Mesendoderm (in vitro differentiated cells): Measurements from ENCODE around the gene NUMB.
"Not testable (repeated sequence)": the region's sequence is repeated elsewhere in the genome, so short reads cannot be mapped to it uniquely, and the experiment has no call there.

ENCODE experiments used
- DNase-seq: peaks from one replicate; pipeline ENCODE4 v3.0.0; 2013
- H2AK5ac ChIP-seq: 2 replicates; pipeline ENCODE4 v1.6.1; 2013; ENCODE audit warnings: low read length, inconsistent platforms
- H2BK120ac ChIP-seq: 2 replicates; pipeline ENCODE4 v1.6.1; 2013; ENCODE audit warnings: low read depth, mild to moderate bottlenecking, low read length, moderate library complexity, mixed read lengths
- H2BK15ac ChIP-seq: replicated peaks from 2 replicates; pipeline ENCODE4 v1.6.1; 2013; ENCODE audit warnings: low read depth, mild to moderate bottlenecking, moderate library complexity
- H2BK5ac ChIP-seq: 2 replicates; pipeline ENCODE4 v1.6.1; 2013; ENCODE audit warnings: low read length, inconsistent platforms
- H3K18ac ChIP-seq: 2 replicates; pipeline ENCODE4 v1.6.1; 2013; ENCODE audit warnings: mild to moderate bottlenecking, low read length, mixed read lengths
- H3K23ac ChIP-seq: one replicate; pipeline ENCODE4 v1.6.1; 2013; ENCODE audit warnings: low read length
- H3K27ac ChIP-seq: 2 replicates; pipeline ENCODE4 v1.5.1; 2013; ENCODE audit warnings: low read depth, mild to moderate bottlenecking, inconsistent platforms, low read length, moderate library complexity
- H3K27me3 ChIP-seq: 2 replicates; pipeline ENCODE4 v1.6.1; 2013; ENCODE audit warnings: low read length, control low read depth, mild to moderate bottlenecking, inconsistent platforms; ENCODE audit not compliant: insufficient read depth, poor library complexity
- H3K36me3 ChIP-seq: 2 replicates; pipeline ENCODE4 v1.6.1; 2013; ENCODE audit warnings: low read length, inconsistent platforms; ENCODE audit not compliant: control insufficient read depth, insufficient read depth
- H3K4ac ChIP-seq: one replicate; pipeline ENCODE4 v1.6.1; 2013; ENCODE audit warnings: low read depth, mild to moderate bottlenecking, low read length, moderate library complexity
- H3K4me1 ChIP-seq: 2 replicates; pipeline ENCODE4 v1.6.1; 2013; ENCODE audit warnings: low read depth, low read length, inconsistent platforms; ENCODE audit not compliant: control insufficient read depth
- H3K4me2 ChIP-seq: 2 replicates; pipeline ENCODE4 v1.6.1; 2013; ENCODE audit warnings: low read length
- H3K4me3 ChIP-seq: 2 replicates; pipeline ENCODE4 v1.5.1; 2013; ENCODE audit warnings: mild to moderate bottlenecking, low read length
- H3K56ac ChIP-seq: one replicate; pipeline ENCODE4 v1.6.1; 2013; ENCODE audit warnings: low read length
- H3K79me1 ChIP-seq: 2 replicates; pipeline ENCODE4 v1.6.1; 2013; ENCODE audit warnings: low read length, inconsistent platforms
- H3K79me2 ChIP-seq: 2 replicates; pipeline ENCODE4 v1.6.1; 2013; ENCODE audit warnings: mild to moderate bottlenecking, low read length; ENCODE audit not compliant: control insufficient read depth, insufficient read depth
- H3K9ac ChIP-seq: 2 replicates; pipeline ENCODE4 v1.6.1; 2013; ENCODE audit warnings: low read length, inconsistent platforms
- H4K5ac ChIP-seq: one replicate; pipeline ENCODE4 v1.6.1; 2013; ENCODE audit warnings: low read length
- H4K8ac ChIP-seq: one replicate; pipeline ENCODE4 v1.6.1; 2013; ENCODE audit warnings: low read depth, mild to moderate bottlenecking, control low read depth, low read length, moderate library complexity
- WGBS: extraction: QIAGEN DNeasy Blood & Tissue Kit; methylation state at CpG from one replicate; pipeline ENCODE4 v1.1.7; 2013; ENCODE audit warnings: low lambda C conversion rate, missing lambda C conversion rate; ENCODE audit not compliant: insufficient coverage; ENCODE audit errors: extremely low coverage; 5-methylcytosine and 5-hydroxymethylcytosine counted together

NUMB gene

GRCh38 chr14:73386342-73386741 lies 72.0 kb downstream of the NUMB start:
- WGBS: 100% methylated on average over 1 of the region's 3 CpGs
- Histone ChIP-seq H3K4me3 (no peak overlapping the region), H3K4me2 (no peak overlapping the region), H3K79me2 (no peaks in the 10 kb centered on the region), H3K9ac (no peak overlapping the region), H2AK5ac (no peak overlapping the region), H2BK120ac (no peak overlapping the region), H3K27me3 (no peaks in the 10 kb centered on the region), H2BK15ac (no peak overlapping the region), H3K18ac (no peak overlapping the region), H3K23ac (no peak overlapping the region), H3K4me1 (no peaks in the 10 kb centered on the region), H3K79me1 (peaks cover 1% of the 10 kb centered on the region), H3K27ac (no peak overlapping the region), H2BK5ac (no peak overlapping the region), H3K4ac (no peak overlapping the region), H3K36me3 (no peaks in the 10 kb centered on the region), H4K5ac (no peak overlapping the region), H3K56ac (no peak overlapping the region), H4K8ac (no peak overlapping the region)
- no peak for DNase-seq

- not testable (repeated sequence) for H3K4me1 ChIP-seq, H3K27ac ChIP-seq, H2BK5ac ChIP-seq, H3K23ac ChIP-seq, H2BK15ac ChIP-seq, H2BK120ac ChIP-seq, H3K4me3 ChIP-seq, H3K4me2 ChIP-seq, DNase-seq, H3K79me1 ChIP-seq, H3K9ac ChIP-seq, H3K79me2 ChIP-seq, H3K4ac ChIP-seq, H3K36me3 ChIP-seq, H4K5ac ChIP-seq, H2AK5ac ChIP-seq, H4K8ac ChIP-seq, H3K56ac ChIP-seq, H3K18ac ChIP-seq, H3K27me3 ChIP-seq
- no CpG with 5 or more reads among the region's 4 CpGs for WGBS
Observed at GRCh38 chr14:73385021-73385420, 73.3 kb downstream of the NUMB start.

- H2BK5ac ChIP-seq: no peak overlapping the region
- no peak overlapping the region for H3K4ac ChIP-seq
- H3K36me3 ChIP-seq: no peaks in the 10 kb centered on the region
- no peak overlapping the region for H3K4me2 ChIP-seq
- H3K79me1 ChIP-seq: peaks cover 4% of the 10 kb centered on the region
- H3K4me1 ChIP-seq: no peaks in the 10 kb centered on the region
- no peak overlapping the region for H3K9ac ChIP-seq
- no peaks in the 10 kb centered on the region for H3K27me3 ChIP-seq
- no peak for DNase-seq
- H3K4me3 ChIP-seq: no peak overlapping the region
- WGBS: no CpG with 5 or more reads among the region's 4 CpGs
- H4K5ac ChIP-seq: no peak overlapping the region
- H2AK5ac ChIP-seq: no peak overlapping the region
- H3K79me2 ChIP-seq: no peaks in the 10 kb centered on the region
- H3K18ac ChIP-seq: no peak overlapping the region
- no peak overlapping the region for H3K23ac ChIP-seq
- H2BK120ac ChIP-seq: no peak overlapping the region
- H2BK15ac ChIP-seq: no peak overlapping the region
- no peak overlapping the region for H3K27ac ChIP-seq
- H4K8ac ChIP-seq: no peak overlapping the region
- H3K56ac ChIP-seq: no peak overlapping the region
Observed at GRCh38 chr14:73383356-73383755, 75.0 kb downstream of the NUMB start.

- WGBS: no CpG with 5 or more reads among the region's 2 CpGs
Observed at GRCh38 chr14:73381380-73382013, 76.8 kb downstream of the NUMB start.

GRCh38 chr14:73376585-73376984 lies 81.8 kb downstream of the NUMB start:
- H3K27me3 ChIP-seq: no peaks in the 10 kb centered on the region
- no peaks in the 10 kb centered on the region for H3K4me1 ChIP-seq
- no peak overlapping the region for H2BK5ac ChIP-seq
- no peaks in the 10 kb centered on the region for H3K36me3 ChIP-seq
- H3K4me3 ChIP-seq: no peak overlapping the region
- peaks cover 9% of the 10 kb centered on the region for H3K79me1 ChIP-seq
- DNase-seq: no peak
- H3K23ac ChIP-seq: no peak overlapping the region
- H4K8ac ChIP-seq: no peak overlapping the region
- H3K18ac ChIP-seq: no peak overlapping the region
- no peak overlapping the region for H3K56ac ChIP-seq
- H2AK5ac ChIP-seq: no peak overlapping the region
- no peak overlapping the region for H2BK15ac ChIP-seq
- H3K27ac ChIP-seq: no peak overlapping the region
- no peak overlapping the region for H2BK120ac ChIP-seq
- H3K4me2 ChIP-seq: no peak overlapping the region
- H3K4ac ChIP-seq: no peak overlapping the region
- H3K9ac ChIP-seq: no peak overlapping the region
- H3K79me2 ChIP-seq: peaks cover 1% of the 10 kb centered on the region
- no peak overlapping the region for H4K5ac ChIP-seq

More at GRCh38 chr14:73381380-73382013, 76.8 kb downstream of the NUMB start:
- no peak overlapping the region for H3K56ac ChIP-seq
- H2AK5ac ChIP-seq: no peak overlapping the region
- H3K4me3 ChIP-seq: no peak overlapping the region
- H3K9ac ChIP-seq: no peak overlapping the region
- no peaks in the 10 kb centered on the region for H3K36me3 ChIP-seq
- H3K4me1 ChIP-seq: no peaks in the 10 kb centered on the region
- peaks cover 1% of the 10 kb centered on the region for H3K79me2 ChIP-seq
- no peaks in the 10 kb centered on the region for H3K27me3 ChIP-seq
- H2BK5ac ChIP-seq: no peak overlapping the region
- H2BK15ac ChIP-seq: no peak overlapping the region
- no peak overlapping the region for H3K4me2 ChIP-seq
- DNase-seq: no peak
- no peak overlapping the region for H2BK120ac ChIP-seq
- no peak overlapping the region for H4K8ac ChIP-seq
- H3K18ac ChIP-seq: no peak overlapping the region
- H4K5ac ChIP-seq: no peak overlapping the region
- no peak overlapping the region for H3K4ac ChIP-seq
- H3K23ac ChIP-seq: no peak overlapping the region
- peaks cover 8% of the 10 kb centered on the region for H3K79me1 ChIP-seq
- H3K27ac ChIP-seq: no peak overlapping the region

GRCh38 chr14:73375861-73376260 lies 82.5 kb downstream of the NUMB start:
- Histone ChIP-seq H3K79me2 (peaks cover 1% of the 10 kb centered on the region), H3K4ac (no peak overlapping the region), H3K4me1 (no peaks in the 10 kb centered on the region), H3K4me2 (no peak overlapping the region), H3K36me3 (no peaks in the 10 kb centered on the region), H3K79me1 (peaks cover 8% of the 10 kb centered on the region), H4K8ac (no peak overlapping the region), H3K56ac (no peak overlapping the region), H3K4me3 (no peak overlapping the region), H3K27me3 (no peaks in the 10 kb centered on the region), H3K23ac (no peak overlapping the region), H3K9ac (no peak overlapping the region), H2BK15ac (no peak overlapping the region), H2BK120ac (no peak overlapping the region), H3K27ac (no peak overlapping the region), H2BK5ac (no peak overlapping the region), H3K18ac (no peak overlapping the region), H4K5ac (no peak overlapping the region), H2AK5ac (no peak overlapping the region)
- no peak for DNase-seq
- WGBS: no CpG with 5 or more reads among the region's 1 CpG
